Fibroblast of skin of scalp (primary cell): ENCODE data around the gene ITPRID2. TPM values are rescaled to one million over a fixed set of nuclear protein-coding genes. Genes with fewer than 3 reads are reported as not detected.

Experiments used
- DNase-seq: peaks from one replicate; pipeline ENCODE4 v3.0.0-alpha.2; 2013
- polyA plus RNA-seq, 2 experiments: library from polyadenylated mRNA; unstranded; fragments of 120-200 nt; gene quantifications; one replicate each; pipeline ENCODE4 v1.2.1, GENCODE V29; 2013; ENCODE audit not compliant: insufficient read length in 2 of 2

ITPRID2 gene
- 36.0 TPM for polyA plus RNA-seq (2013, experiment 1 of 2; ENCODE audit: insufficient read length)
- 29.9 TPM for polyA plus RNA-seq (2013, experiment 2 of 2; ENCODE audit: insufficient read length)

- peak; percentile 89 for DNase-seq
These were observed at the start of gene ITPRID2 for GRCh38 chr2:181891258-181891965. Gene ITPRID2, plus strand, starts transcription at chr2:181891730. Its CDS starts 337 bp downstream, at chr2:181892067.

DNA sequence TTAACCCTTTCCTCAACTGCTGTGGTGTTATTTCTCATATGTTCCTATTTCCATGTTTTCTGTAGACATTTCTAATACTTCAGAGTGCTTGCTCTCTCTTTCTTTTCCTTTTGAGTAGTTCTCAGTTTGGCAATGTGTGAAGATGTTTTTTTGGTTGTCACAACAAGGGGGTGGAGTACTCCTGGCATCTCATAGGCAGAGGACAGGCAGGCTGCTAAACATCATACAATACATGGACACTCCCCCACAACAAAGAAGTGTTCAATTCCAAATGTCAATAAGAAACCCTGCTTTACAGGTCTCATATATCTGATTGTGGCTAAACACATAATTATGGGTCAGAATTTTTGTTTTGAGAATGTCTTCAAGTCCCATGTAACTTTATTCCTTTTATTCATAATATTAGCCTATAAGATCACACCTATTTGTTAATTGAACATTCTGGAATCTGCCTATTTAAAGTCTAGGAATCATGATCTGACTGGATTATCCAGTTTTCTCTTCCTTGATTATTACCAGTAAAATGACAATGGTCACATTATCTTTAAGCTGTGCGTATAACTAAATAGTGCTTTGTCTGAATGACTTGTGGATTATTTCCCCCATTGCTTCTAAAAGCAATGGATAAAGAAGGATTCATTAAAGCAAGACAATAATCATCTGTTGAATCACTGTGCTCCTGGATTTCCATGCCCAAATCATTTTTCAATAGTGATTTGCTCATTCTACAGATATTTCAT, 46.8 kb upstream of the ITPRID2 start:
- no peak for DNase-seq

DNA sequence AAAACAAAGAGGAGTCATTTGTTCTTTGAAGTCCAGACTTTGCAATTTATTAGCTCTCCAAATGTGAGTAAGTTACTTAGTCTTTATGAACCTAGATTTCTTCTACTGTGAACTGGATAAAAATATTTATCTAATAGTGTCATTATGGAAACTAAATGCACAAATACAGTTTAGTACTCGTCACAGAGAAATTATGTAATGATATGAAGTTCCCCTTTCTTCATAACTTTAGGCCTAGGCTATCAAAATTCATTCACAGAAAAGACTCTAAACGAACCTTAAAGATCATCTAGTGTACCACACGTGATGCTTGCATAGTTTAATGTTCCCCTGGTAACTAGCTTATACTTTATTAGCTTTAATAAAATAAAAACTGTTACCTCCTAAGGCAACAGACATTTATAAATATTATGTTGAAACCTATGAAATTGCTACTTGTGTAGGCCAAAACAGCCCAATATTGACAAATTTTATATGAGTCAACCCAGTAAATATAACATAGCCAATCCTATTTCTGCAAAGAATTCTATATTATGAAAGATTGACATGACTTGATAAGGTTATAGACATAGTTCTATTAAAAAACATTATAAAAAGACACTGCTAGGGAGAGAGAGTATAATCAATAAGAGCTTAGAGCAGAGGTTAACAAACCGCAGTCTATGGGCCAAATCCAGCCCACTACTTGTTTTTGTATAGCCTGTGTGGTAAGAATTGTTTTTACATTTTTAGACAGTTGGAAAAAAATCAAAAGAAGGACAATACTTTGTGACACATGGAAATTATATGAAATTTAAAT, 44.9 kb upstream of the ITPRID2 start:
- DNase-seq: no peak

- no peak for DNase-seq
These were observed 44.4 kb upstream of the ITPRID2 start for GRCh38 chr2:181847198-181847556.

GRCh38 chr2:181847702-181848101, 43.8 kb upstream of the ITPRID2 start:
- no peak for DNase-seq

DNA sequence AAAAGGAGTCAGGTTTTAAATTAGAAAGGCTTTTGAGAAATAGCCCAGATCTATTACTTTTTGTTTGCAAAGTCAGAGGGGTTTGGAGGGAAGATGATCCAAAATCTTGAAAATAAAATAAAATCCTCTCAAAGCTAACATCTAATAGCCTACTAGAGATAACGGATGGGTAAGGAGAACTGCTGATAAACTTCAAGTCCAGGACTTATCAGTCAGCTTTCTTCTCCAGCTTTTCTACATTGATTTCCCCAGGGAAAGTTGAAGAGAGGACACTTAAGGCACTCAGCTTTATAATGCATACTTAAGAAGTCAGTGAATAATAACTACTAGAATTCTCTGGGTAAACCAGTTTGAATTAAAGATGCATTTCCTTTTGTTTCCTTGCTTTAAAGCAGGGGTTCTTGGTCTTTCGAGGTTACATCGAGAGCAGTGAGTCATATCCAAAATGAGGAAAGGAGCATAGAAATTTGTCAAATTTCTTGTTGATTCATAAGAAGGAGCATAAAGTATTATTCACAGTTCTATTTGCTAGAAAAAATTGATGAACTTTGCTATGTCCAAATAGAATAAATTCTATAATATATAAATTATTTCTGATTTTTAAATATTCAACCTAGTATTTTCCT, 43.2 kb upstream of the ITPRID2 start:
- peak; percentile 4 for DNase-seq

GRCh38 chr2:181849601-181850000, 41.9 kb upstream of the ITPRID2 start:
- DNase-seq: no peak

GRCh38 chr2:181850936-181851560, 40.5 kb upstream of the ITPRID2 start:
- no peak for DNase-seq

DNA sequence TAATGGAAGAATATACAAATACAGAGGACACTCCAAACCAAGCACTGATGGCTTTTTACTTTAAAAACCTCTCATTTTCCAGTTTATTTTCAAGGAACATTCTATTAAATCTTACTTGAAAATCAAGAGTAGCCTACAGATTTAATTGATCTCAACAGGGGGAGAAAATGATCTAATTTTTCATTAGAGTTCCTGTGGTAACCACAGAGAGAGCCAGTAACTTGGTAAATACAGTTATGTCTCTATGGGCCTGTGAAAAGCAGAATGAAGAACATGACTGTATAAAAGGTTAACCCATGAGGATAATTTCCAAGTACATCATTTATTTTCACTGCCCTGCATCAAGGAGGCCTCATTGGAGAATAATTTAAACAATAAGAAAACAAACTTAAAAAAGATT, 39.8 kb upstream of the ITPRID2 start:
- DNase-seq: no peak

DNA sequence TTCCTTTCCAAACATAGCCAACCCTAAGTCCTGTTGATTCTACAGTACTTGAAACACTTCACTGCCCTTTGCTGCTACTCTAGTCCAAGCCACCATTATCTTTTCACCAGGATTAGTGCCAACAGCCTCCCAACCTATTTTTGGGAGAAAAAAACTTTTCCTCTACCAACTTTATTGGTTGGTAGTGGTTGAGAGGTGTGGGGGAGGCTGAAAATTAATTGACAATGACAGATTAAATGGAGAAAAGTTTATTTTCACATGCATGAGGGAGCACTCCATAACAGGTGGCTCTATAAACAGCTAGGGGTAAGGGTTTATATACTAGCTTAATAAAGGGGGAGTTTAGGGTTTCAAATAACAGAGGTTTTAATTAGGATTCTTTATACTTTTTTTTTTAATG, 37.8 kb upstream of the ITPRID2 start:
- DNase-seq: no peak

- DNase-seq: no peak
These were observed 34.0 kb upstream of the ITPRID2 start for GRCh38 chr2:181857483-181857882.

DNA sequence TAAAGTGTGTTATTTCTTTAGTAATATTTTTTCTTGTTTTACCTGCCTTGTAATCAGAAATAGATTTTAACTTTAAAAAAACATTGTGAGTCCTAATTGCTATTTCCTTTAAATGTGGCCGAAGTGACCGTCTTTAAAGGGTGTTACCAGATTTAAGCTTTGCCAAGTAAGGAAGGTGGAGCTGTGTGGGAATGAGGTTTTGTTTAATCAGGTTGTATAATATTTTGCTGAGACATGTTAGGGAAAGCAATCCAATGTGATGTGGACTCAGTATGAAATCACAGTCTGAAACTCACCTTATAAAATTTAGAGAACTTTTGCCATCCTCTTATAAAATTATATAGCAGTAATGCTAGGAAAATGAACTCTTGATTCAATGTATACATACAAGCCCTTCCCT, 32.9 kb upstream of the ITPRID2 start:
- DNase-seq: no peak

DNA sequence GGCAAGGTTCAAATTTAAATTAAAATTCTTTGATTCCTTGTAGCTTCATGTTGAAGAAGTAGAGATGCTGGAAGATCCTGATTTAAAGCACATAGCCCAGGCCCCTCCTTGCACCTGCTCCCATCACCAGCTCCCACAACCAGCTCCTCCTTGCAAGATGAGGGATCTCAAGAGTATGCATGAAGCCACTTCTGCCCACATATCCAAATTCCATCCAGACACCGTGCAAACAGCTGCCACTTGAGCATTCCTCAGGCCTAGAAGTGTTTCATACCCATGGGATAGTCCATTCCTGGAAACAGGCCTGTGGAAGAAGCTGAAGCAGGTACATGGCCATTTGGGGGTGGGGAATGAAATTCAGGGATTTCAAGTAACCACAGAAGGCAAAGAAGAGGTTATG, 32.4 kb upstream of the ITPRID2 start:
- no peak for DNase-seq

DNA sequence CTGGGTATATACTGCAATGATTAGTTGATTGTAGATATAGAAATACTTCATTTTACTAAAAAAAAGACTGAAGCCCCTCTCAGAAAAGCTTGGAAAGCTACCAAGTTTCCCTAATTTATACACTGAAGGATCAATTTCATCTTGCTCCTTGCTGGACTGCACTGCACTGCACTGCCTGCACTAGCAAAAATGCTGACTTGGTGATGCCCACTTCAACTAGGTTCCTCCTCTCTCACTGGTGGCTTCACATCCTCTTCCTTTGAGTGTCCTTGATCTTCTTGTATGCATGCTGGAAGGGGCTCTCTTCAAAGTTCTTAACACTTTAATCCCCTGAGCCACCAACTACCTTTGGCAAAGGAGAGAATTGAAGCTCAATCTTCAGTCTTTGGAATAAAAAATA, 31.7 kb upstream of the ITPRID2 start:
- DNase-seq: no peak

- no peak for DNase-seq
These were observed 30.2 kb upstream of the ITPRID2 start for GRCh38 chr2:181861379-181861778.

DNA sequence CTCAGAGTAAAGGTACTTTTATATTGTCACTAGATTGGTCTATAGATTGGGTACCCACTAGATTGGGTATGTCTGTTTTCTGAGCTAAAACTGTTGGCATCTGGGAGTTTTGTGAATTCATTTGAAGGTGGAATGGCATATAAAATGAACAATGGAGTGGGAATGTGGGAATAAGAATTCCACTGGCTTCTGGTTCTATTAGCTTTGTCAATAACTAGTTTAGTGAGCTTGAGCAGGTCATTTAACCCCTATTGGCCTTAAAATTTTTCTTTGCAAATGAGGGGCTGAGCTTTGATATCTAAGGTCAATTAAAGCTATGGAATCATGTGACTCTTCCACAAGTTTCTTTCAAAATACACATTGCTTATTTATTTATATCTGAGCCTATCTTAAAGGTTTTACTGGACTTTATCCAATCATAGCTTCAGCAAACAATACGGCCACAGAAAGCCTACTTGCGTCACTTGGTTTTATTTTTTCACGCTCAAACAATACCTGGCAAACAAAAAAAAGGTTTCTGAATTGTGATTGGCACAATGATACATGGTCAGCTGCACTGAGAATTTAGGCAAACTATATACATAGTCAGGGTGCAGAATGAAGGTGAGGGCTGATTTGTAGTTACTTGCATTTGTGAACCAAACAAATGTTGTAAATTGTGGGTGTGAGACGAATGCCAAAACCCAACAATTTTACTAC, 28.8 kb upstream of the ITPRID2 start:
- DNase-seq: no peak

GRCh38 chr2:181872178-181872577, 19.4 kb upstream of the ITPRID2 start:
- DNase-seq: no peak

DNA sequence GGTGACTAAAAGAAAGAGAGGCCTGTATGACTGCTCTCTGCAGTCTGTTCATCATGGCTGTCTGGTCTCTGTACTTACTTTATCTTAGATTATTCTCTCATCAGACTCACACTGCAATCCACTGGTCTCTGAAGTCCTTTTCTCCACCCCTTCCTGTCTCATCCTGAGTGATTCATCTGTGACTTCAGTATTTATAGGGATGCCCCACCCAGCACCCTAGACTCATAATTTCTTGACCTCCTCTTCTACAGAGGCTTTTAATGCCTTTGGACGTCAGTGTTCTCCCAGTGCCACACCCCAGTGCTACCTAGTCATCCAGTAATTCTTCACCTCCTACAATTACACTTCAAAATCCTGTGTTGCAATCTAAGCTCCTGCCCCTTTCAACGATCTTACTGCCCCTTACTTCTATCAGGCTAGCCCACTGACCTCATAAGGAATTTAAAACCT, 14.9 kb upstream of the ITPRID2 start:
- peak; percentile 25 for DNase-seq

GRCh38 chr2:181877181-181877664, 14.3 kb upstream of the ITPRID2 start:
- no peak for DNase-seq

DNA sequence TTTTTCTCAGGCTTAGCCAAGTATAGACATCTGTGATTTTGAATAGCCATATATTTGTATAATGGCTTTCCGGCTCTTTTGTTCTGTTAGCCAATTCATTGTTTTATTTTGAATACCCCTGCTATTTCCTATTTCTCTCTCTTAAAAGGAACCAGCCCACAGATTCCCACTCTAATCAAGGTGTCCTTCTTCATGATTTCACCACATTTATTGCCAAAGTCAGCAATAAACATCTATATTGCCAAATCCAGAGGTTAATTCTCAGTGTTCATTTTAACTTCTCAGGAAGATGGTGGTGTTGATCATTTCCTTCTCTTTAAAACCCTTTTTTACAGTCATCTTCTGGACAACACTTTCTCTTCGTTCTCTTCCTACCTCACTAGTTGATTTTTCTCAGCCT, 13.1 kb upstream of the ITPRID2 start:
- DNase-seq: no peak

DNA sequence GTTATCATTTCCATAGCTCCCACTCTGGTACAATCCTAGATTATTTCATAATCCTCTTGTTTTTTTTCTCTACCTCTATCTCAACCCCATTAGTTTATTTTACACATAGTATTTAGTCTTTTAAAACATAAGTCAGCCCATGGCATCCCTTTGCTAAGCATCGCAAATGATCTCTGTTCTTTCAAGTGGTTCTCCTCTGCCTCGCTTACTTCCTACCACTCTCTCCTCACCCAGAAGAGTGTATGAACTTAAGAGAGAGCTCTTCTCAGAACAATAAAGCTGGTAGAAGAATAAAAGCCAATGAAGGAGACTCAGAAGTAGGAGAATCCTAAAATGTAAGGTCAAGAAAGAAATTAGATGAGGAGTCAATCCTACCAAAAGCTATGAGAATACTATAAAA, 12.2 kb upstream of the ITPRID2 start:
- DNase-seq: no peak
